ENCODE measurements around the gene JDP2.
"Not testable (repeated sequence)": the region's sequence is repeated elsewhere in the genome, so short reads cannot be mapped to it uniquely, and the experiment has no call there.

Gene JDP2

GRCh38 chr14:75457648-75458165, 29.9 kb downstream of the JDP2 start:
- DNase-seq, result no peak

- DNase-seq, result no peak
Observed at GRCh38 chr14:75458305-75458704, 30.5 kb downstream of the JDP2 start.

GRCh38 chr14:75459099-75459741, 31.4 kb downstream of the JDP2 start:
- DNase-seq, result peak; percentile 10

- no peak for DNase-seq
Observed at GRCh38 chr14:75459791-75460190, 32.0 kb downstream of the JDP2 start.

GRCh38 chr14:75460394-75460793, 32.6 kb downstream of the JDP2 start:
- DNase-seq, result no peak

GRCh38 chr14:75461303-75461702, 33.5 kb downstream of the JDP2 start:
- DNase-seq, result no peak

GRCh38 chr14:75461755-75462349, 34.0 kb downstream of the JDP2 start:
- DNase-seq, result no peak

GRCh38 chr14:75464626-75465025, 36.8 kb downstream of the JDP2 start:
- DNase-seq, result no peak

- DNase-seq, result no peak
Observed at GRCh38 chr14:75467763-75468162, 39.9 kb downstream of the JDP2 start.

- no peak for DNase-seq
Observed at GRCh38 chr14:75469164-75469563, 41.3 kb downstream of the JDP2 start.

- no peak for DNase-seq
Observed at GRCh38 chr14:75469606-75470237, 41.9 kb downstream of the JDP2 start.

GRCh38 chr14:75470238-75470797, 42.5 kb downstream of the JDP2 start:
- no peak for DNase-seq

GRCh38 chr14:75471059-75471458, 43.2 kb downstream of the JDP2 start:
- DNase-seq, result no peak

GRCh38 chr14:75474127-75474526, 46.3 kb downstream of the JDP2 start:
- not testable (repeated sequence) for DNase-seq

- DNase-seq, result no peak
Observed at GRCh38 chr14:75476274-75476995, 48.6 kb downstream of the JDP2 start.

- no peak for DNase-seq
Observed at GRCh38 chr14:75477881-75478280, 50.1 kb downstream of the JDP2 start.

- no peak for DNase-seq
Observed at GRCh38 chr14:75479770-75480600, 52.2 kb downstream of the JDP2 start.

- DNase-seq, result no peak
Observed at GRCh38 chr14:75482366-75482765, 54.5 kb downstream of the JDP2 start.

GRCh38 chr14:75484711-75485429, 57.0 kb downstream of the JDP2 start:
- DNase-seq, result no peak

GRCh38 chr14:75486318-75486717, 58.5 kb downstream of the JDP2 start:
- no peak for DNase-seq

- DNase-seq, result peak; percentile 10
Observed at GRCh38 chr14:75487155-75487671, 59.4 kb downstream of the JDP2 start.
